ENCODE measurements around the gene BCOR. TPM values are rescaled to one million over a fixed set of nuclear protein-coding genes. Genes with fewer than 3 reads are reported as not detected.

The BCOR gene
- total and polyA plus RNA-seq, 2 of the 13 experiments (the other 11 are each of a cell fraction or from before 2014, with no cell fraction given): 14.3 to 15.2 TPM

DNA sequence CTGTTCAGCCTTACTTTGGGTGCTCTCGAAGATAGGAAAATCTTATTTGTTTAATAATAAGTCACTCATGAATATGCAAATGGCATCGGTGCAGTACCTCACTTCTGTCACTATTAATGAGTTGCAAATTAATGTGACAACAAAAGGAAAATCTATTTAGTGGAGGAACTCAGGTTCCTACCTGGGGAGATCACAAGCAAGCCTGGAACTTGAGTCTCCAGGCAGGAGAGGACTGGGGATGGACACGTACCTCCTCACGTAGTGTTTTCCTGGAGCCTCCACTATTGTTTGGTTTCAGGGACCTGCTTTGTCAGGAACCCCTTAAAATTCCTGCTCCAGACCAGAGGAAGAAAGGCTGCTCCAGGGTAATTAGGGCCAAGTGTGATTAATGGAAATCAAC lies 82.1 kb downstream of the BCOR start (continued):
- TF ChIP-seq, protein P1, sequence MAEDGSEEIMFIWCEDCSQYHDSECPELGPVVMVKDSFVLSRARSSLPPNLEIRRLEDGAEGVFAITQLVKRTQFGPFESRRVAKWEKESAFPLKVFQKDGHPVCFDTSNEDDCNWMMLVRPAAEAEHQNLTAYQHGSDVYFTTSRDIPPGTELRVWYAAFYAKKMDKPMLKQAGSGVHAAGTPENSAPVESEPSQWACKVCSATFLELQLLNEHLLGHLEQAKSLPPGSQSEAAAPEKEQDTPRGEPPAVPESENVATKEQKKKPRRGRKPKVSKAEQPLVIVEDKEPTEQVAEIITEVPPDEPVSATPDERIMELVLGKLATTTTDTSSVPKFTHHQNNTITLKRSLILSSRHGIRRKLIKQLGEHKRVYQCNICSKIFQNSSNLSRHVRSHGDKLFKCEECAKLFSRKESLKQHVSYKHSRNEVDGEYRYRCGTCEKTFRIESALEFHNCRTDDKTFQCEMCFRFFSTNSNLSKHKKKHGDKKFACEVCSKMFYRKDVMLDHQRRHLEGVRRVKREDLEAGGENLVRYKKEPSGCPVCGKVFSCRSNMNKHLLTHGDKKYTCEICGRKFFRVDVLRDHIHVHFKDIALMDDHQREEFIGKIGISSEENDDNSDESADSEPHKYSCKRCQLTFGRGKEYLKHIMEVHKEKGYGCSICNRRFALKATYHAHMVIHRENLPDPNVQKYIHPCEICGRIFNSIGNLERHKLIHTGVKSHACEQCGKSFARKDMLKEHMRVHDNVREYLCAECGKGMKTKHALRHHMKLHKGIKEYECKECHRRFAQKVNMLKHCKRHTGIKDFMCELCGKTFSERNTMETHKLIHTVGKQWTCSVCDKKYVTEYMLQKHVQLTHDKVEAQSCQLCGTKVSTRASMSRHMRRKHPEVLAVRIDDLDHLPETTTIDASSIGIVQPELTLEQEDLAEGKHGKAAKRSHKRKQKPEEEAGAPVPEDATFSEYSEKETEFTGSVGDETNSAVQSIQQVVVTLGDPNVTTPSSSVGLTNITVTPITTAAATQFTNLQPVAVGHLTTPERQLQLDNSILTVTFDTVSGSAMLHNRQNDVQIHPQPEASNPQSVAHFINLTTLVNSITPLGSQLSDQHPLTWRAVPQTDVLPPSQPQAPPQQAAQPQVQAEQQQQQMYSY (CRISPR knock-in tag; IDR thresholded peaks at IDR 0.05): no peak
- TF ChIP-seq ZFP36 (IDR thresholded peaks at IDR 0.05; ENCODE audit: borderline replicate concordance, low read depth, low read length, partially characterized antibody): no peak
- no peak for TF ChIP-seq TMF1 (CRISPR knock-in tag; IDR thresholded peaks at IDR 0.05; ENCODE audit: low read depth)
- TF ChIP-seq ZNF329 (CRISPR knock-in tag; IDR thresholded peaks at IDR 0.05; ENCODE audit: low read depth): no peak
- no peak for TF ChIP-seq HDAC6 (IDR thresholded peaks at IDR 0.05; ENCODE audit: low read depth, low read length)
- no peak for TF ChIP-seq RARA (CRISPR knock-in tag; IDR thresholded peaks at IDR 0.05)
- TF ChIP-seq ZBTB7B (CRISPR knock-in tag; IDR thresholded peaks at IDR 0.05): no peak
- TF ChIP-seq ZBTB3 (CRISPR knock-in tag; IDR thresholded peaks at IDR 0.05; ENCODE audit: borderline replicate concordance, low read depth): no peak
- no peak for TF ChIP-seq ZNF496 (CRISPR knock-in tag; IDR thresholded peaks at IDR 0.05; ENCODE audit: insufficient replicate concordance)
- TF ChIP-seq ZNF260 (CRISPR knock-in tag; IDR thresholded peaks at IDR 0.05; ENCODE audit: borderline replicate concordance, low read depth): no peak
- TF ChIP-seq SOX13 (IDR thresholded peaks at IDR 0.05): no peak
- TF ChIP-seq SOX13 (CRISPR knock-in tag; conservative IDR thresholded peaks at IDR 0.05 in 1 of 2, IDR thresholded peaks at IDR 0.05 in 1 of 2): no peak
- no peak for TF ChIP-seq NPAS2 (CRISPR knock-in tag; IDR thresholded peaks at IDR 0.05; ENCODE audit: borderline replicate concordance)
- no peak for TF ChIP-seq ZNF337 (CRISPR knock-in tag; IDR thresholded peaks at IDR 0.05; ENCODE audit: borderline replicate concordance, low read depth)
- no peak for TF ChIP-seq CEBPB (IDR thresholded peaks at IDR 0.05; ENCODE audit: borderline replicate concordance, low read depth, low read length)
